ENCODE measurements around the gene TSPAN18. TPM values are rescaled to one million over a fixed set of nuclear protein-coding genes. Genes with fewer than 3 reads are reported as not detected.
A peak's percentile ranks its signal among the peaks of the same experiment; 100 is the strongest.

TSPAN18 gene
- total RNA-seq, 1 donor from 2014 or later: 2.8 TPM

DNA sequence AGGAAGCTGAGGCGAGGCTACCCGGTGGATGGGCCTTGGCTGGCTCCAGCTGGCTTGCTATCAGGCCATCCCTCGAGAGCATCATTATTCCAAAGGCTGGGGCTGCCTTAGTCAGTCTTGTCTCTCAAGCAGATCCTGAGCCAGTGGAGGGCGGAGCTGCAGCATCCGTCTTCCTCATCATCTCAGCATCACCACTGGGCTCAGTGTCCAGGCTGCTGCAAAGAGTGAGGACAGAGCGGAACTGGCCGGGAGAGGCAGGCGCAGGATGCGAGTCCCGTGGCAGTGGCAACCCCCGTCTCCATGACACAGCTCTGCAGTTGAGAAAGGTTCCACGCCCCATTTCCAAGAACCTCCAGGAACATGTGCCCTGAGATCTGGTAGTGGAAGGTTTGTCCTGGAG, 219.5 kb downstream of the TSPAN18 start:
- intact Hi-C loops (cut with micrococcal nuclease): loop anchor here (10.0 kb wide), 2 partner anchors 859 to 1759 kb away; partner anchors contain the start of genes ARHGAP1, SLC35C1 and ZNF408

DNA sequence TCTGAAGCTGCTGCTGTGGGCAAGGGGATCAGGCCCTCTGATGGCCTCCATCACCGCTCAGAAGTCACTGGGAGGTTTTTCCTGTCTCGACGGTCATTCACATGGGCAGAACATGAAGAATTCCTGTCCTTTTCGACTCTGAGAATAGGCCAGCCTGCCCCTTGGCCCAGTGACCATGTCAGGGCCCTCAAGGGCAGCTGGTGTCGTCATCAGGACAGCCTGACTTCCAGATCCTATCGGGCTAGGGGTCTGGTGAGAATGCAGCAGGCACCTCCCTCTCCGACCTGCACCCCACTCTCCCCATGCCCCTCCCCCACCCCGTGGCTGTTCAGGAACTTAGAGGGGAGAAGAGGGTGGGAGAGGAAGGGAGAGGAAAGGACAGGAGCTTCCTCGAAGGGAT, 220.4 kb downstream of the TSPAN18 start:
- Mint-ChIP-seq H3K36me3 (ENCODE audit: low read depth) (peaks cover 17% of the 10 kb centered on the region), H3K9me3 (no peaks in the 10 kb centered on the region), H3K4me3 (peak overlapping the region; percentile 11), H3K27me3 (no peaks in the 10 kb centered on the region), H3K4me1 (peaks cover 81% of the 10 kb centered on the region), H3K27ac (peak overlapping the region; percentile 18)
- no peak for DNase-seq
- POLR2A ChIA-PET: interaction anchor here (1.0 to 2.4 kb wide), 3 partner anchors 79 to 133 kb away, joined by 4 to 10 read pairs (median 6); no protein-coding TSS in a partner anchor
- no peak for ATAC-seq (ENCODE audit: low read depth)
- TF ChIP-seq, protein P1, sequence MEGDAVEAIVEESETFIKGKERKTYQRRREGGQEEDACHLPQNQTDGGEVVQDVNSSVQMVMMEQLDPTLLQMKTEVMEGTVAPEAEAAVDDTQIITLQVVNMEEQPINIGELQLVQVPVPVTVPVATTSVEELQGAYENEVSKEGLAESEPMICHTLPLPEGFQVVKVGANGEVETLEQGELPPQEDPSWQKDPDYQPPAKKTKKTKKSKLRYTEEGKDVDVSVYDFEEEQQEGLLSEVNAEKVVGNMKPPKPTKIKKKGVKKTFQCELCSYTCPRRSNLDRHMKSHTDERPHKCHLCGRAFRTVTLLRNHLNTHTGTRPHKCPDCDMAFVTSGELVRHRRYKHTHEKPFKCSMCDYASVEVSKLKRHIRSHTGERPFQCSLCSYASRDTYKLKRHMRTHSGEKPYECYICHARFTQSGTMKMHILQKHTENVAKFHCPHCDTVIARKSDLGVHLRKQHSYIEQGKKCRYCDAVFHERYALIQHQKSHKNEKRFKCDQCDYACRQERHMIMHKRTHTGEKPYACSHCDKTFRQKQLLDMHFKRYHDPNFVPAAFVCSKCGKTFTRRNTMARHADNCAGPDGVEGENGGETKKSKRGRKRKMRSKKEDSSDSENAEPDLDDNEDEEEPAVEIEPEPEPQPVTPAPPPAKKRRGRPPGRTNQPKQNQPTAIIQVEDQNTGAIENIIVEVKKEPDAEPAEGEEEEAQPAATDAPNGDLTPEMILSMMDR (IDR thresholded peaks at IDR 0.05): no peak
- CTCF ChIA-PET: interaction anchor here (0.9 to 24.5 kb wide), 6 partner anchors 10 to 157 kb away, joined by 3 to 1010 read pairs (median 4); no protein-coding TSS in a partner anchor
- intact Hi-C loops (cut with micrococcal nuclease): loop anchor here (10.0 kb wide), 2 partner anchors 858 to 1758 kb away; partner anchors contain the start of genes ARHGAP1, SLC35C1 and ZNF408

More for the DNA sequence above, 219.5 kb downstream of the TSPAN18 start:
- peak overlapping the region; percentile 66 for H3K27ac Mint-ChIP-seq
- POLR2A ChIA-PET: interaction anchor here (1.0 to 2.4 kb wide), 5 partner anchors 16 to 134 kb away, joined by 3 to 10 read pairs (median 6); no protein-coding TSS in a partner anchor
- H3K9me3 Mint-ChIP-seq: no peaks in the 10 kb centered on the region
- CTCF ChIA-PET: interaction anchor here (1.8 to 24.5 kb wide), 3 partner anchors 9 to 158 kb away, joined by 3 to 1010 read pairs (median 35); no protein-coding TSS in a partner anchor
- H3K36me3 Mint-ChIP-seq (ENCODE audit: low read depth): peaks cover 19% of the 10 kb centered on the region
- peaks cover 82% of the 10 kb centered on the region for H3K4me1 Mint-ChIP-seq
- TF ChIP-seq, protein P1 (IDR thresholded peaks at IDR 0.05): no peak
- ATAC-seq (ENCODE audit: low read depth) (no peak), DNase-seq (no peak)
- H3K4me3 Mint-ChIP-seq: peak overlapping the region; percentile 32
- no peaks in the 10 kb centered on the region for H3K27me3 Mint-ChIP-seq

DNA sequence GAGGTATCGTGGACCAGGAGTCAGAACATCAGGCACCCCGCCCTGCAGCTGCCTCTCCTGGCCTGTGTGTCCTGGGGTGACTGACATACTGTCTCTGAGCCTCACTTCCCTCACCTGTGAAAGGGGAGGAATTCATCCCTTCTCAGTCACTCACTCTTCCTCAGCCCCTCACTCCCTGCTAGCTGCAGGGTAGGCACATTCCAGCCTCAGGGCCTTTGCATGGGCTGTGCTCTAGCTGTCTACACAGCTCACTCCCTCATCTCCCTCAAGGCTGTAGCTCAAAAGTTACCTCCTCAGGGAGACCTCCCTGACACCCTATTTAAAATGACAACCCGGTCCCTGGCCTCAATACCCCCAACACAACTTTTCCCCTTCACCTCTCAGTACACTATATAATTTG, 221.4 kb downstream of the TSPAN18 start:
- H3K9me3 Mint-ChIP-seq: no peaks in the 10 kb centered on the region
- H3K27ac Mint-ChIP-seq: no peak overlapping the region
- ChIA-PET CTCF (interaction anchor here (0.9 to 24.5 kb wide), 7 partner anchors 11 to 156 kb away, joined by 3 to 1010 read pairs (median 5); no protein-coding TSS in a partner anchor), POLR2A (interaction anchor here (0.8 to 2.1 kb wide), 2 partner anchors 132 to 345 kb away, joined by 3 to 10 read pairs; no protein-coding TSS in a partner anchor)
- DNase-seq: no peak
- peaks cover 76% of the 10 kb centered on the region for H3K4me1 Mint-ChIP-seq
- H3K27me3 Mint-ChIP-seq: no peaks in the 10 kb centered on the region
- ATAC-seq (ENCODE audit: low read depth): no peak
- H3K4me3 Mint-ChIP-seq: peak overlapping the region; percentile 91
- TF ChIP-seq, protein P1 (IDR thresholded peaks at IDR 0.05): no peak
- H3K36me3 Mint-ChIP-seq (ENCODE audit: low read depth): peaks cover 17% of the 10 kb centered on the region
- intact Hi-C loops (cut with micrococcal nuclease): loop anchor here (2.0 to 10.0 kb wide), 4 partner anchors 199 to 1757 kb away; partner anchors contain the start of genes ARHGAP1, CD82, PRDM11 and SLC35C1

DNA sequence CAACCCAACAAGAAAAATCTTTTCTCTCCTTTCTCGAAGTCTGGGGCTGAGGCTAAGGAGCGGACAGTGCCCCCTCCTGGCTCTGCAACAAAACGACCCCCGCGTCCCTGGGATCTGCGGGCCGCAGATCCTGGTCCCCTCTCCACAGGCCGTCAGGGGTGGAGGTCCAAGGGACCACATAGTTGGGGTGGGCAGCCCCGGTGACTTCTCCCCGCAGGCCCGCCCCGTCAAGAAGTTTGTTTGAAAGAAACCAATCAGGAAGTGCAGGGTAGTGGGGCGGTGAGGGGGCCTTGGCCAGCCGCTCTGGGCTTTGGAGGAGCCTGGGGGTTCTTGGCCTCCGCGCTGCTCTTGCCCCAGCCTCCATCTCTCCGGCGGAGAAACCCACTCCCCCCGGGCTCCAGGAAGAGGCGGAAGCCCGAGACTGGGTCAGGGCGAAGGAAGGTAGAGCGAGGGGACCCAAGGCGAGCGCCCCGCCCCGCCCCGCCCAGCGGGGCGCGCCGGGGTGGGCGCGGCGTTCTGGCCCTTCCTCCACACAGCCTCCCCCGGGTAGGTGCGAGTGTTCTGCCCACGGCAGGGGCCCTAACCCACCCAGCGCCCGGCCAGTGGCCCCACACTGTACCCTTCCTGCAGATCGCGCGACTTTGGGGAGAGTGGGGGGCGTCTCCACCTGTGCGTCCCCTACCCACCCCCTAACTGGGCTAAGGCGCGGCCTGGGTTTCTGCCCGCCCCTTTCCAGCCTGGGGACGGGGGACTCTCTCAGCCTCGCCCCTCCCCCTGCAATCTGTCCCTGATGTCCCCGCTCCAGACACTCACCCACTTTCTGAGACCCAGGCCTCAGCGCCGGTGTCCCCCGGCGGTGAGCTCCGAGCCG, 222.6 kb downstream of the TSPAN18 start:
- H3K36me3 Mint-ChIP-seq (ENCODE audit: low read depth): peaks cover 17% of the 10 kb centered on the region
- peaks cover 66% of the 10 kb centered on the region for H3K4me1 Mint-ChIP-seq
- peak; percentile 61 for DNase-seq
- ChIA-PET CTCF (interaction anchor here (0.9 to 24.5 kb wide), 7 partner anchors 10 to 156 kb away, joined by 3 to 1010 read pairs (median 5); no protein-coding TSS in a partner anchor), POLR2A (interaction anchor here (0.9 to 2.1 kb wide), 11 partner anchors 8 to 348 kb away, joined by 3 to 20 read pairs (median 6); no protein-coding TSS in a partner anchor)
- no peaks in the 10 kb centered on the region for H3K27me3 Mint-ChIP-seq
- H3K4me3 Mint-ChIP-seq: peak overlapping the region; percentile 91
- peak overlapping the region; percentile 87 for H3K27ac Mint-ChIP-seq
- TF ChIP-seq, protein P1 (IDR thresholded peaks at IDR 0.05): peak; percentile 39
- ATAC-seq (ENCODE audit: low read depth): peak; percentile 58
- H3K9me3 Mint-ChIP-seq: no peaks in the 10 kb centered on the region
- intact Hi-C loops (cut with micrococcal nuclease): loop anchor here (1.0 to 10.0 kb wide), 8 partner anchors 13 to 1755 kb away; partner anchors contain the start of genes ARHGAP1, CD82, PRDM11 and SLC35C1
